Tongue (tissue), 2 donors: ENCODE measurements around the gene TBPL1. TPM values are rescaled to one million over a fixed set of nuclear protein-coding genes. Genes with fewer than 3 reads are reported as not detected.

ENCODE experiments used
- small RNA-seq: library from RNA; depleted of rRNA; stranded (forward); fragments of <200 nt; gene quantifications from one replicate; pipeline ENCODE3, GENCODE V24; 2014; ENCODE audit warnings: low replicate concordance
- total RNA-seq: library from RNA; depleted of rRNA; stranded (reverse); fragments of >200 nt; gene quantifications from one replicate; pipeline ENCODE4 v1.2.3, GENCODE V29; 2014

The TBPL1 gene
- total RNA-seq, 1 donor from 2014 or later, result 12.7 TPM

Small RNAs within 50 kb of the gene (small RNA-seq; reads per million reads assigned to genes)
- not detected for gene AL449363.1

Other genes starting within 250 kb of the TBPL1 start
- gene TCF21, start 64.1 kb upstream of the TBPL1 start, total RNA-seq, result 0.31 TPM
- 2.8 TPM for gene SLC2A12, start 99.4 kb downstream of the TBPL1 start, total RNA-seq